GM18519 (cell line): ENCODE results near the gene BRD2.

Experiments
- ATAC-seq: cut with Tn5 transposase; IDR thresholded peaks from one replicate; pipeline ENCODE4 v1.9.1; 2021; ENCODE audit warnings: mild to moderate bottlenecking, moderate library complexity; ENCODE audit not compliant: unreplicated experiment, low FRiP score

The BRD2 gene

GRCh38 chr6:32970413-32971241 lies 2.2 kb downstream of the BRD2 start:
- no peak for ATAC-seq

- ATAC-seq, result no peak
Observed at GRCh38 chr6:32971242-32971580, 2.8 kb downstream of the BRD2 start.

- ATAC-seq, result peak; percentile 34
Observed at GRCh38 chr6:32971581-32972352, 3.4 kb downstream of the BRD2 start.

- no peak for ATAC-seq
Observed at GRCh38 chr6:32972353-32973143, 4.2 kb downstream of the BRD2 start.

- no peak for ATAC-seq
Observed at GRCh38 chr6:32973144-32974015, 5.0 kb downstream of the BRD2 start.

- no peak for ATAC-seq
Observed at GRCh38 chr6:32974016-32974333, 5.6 kb downstream of the BRD2 start.

- ATAC-seq, result no peak
Observed at GRCh38 chr6:32974541-32975308, 6.3 kb downstream of the BRD2 start.

GRCh38 chr6:32975886-32976285 lies 7.5 kb downstream of the BRD2 start:
- no peak for ATAC-seq

- no peak for ATAC-seq
Observed at GRCh38 chr6:32976334-32977069, 8.1 kb downstream of the BRD2 start.

GRCh38 chr6:32977272-32977952 lies 9.0 kb downstream of the BRD2 start:
- ATAC-seq, result no peak

GRCh38 chr6:32977953-32978324 lies 9.5 kb downstream of the BRD2 start:
- ATAC-seq, result no peak

- no peak for ATAC-seq
Observed at GRCh38 chr6:32979720-32980487, 11.5 kb downstream of the BRD2 start.

GRCh38 chr6:32980488-32981038 lies 12.2 kb downstream of the BRD2 start:
- ATAC-seq, result no peak

- no peak for ATAC-seq
Observed at GRCh38 chr6:32982084-32982701, 13.8 kb downstream of the BRD2 start.

- no peak for ATAC-seq
Observed at GRCh38 chr6:32982702-32983492, 14.5 kb downstream of the BRD2 start.

GRCh38 chr6:32983493-32983848 lies 15.1 kb downstream of the BRD2 start:
- no peak for ATAC-seq
